Measurements from ENCODE around the gene HOXD12. TPM values are rescaled to one million over a fixed set of nuclear protein-coding genes. Genes with fewer than 3 reads are reported as not detected.

Gene HOXD12
- total RNA-seq, 1 experiment from 2014 or later, result not detected

- CTCF ChIA-PET, result interaction anchor here (0.9 to 1.7 kb wide), 4 partner anchors 8 to 532 kb away, joined by 4 to 5 read pairs (median 4); no protein-coding TSS in a partner anchor
- no peaks in the 10 kb centered on the region for H3K27me3 Mint-ChIP-seq (ENCODE audit: unreplicated experiment)
- H3K4me3 Mint-ChIP-seq (ENCODE audit: low read depth, unreplicated experiment), result no peak overlapping the region
- intact Hi-C loops (cut with micrococcal nuclease; ENCODE audit: unreplicated experiment), result no loop called here
- DNase-seq, result no peak
- TF ChIP-seq CTCF (IDR thresholded peaks at IDR 0.05; ENCODE audit: unreplicated experiment), result no peak
- no TSS peak for BruUV-seq (replicated peaks)
- H3K27ac Mint-ChIP-seq (ENCODE audit: unreplicated experiment), result no peak overlapping the region
- no peaks in the 10 kb centered on the region for H3K36me3 Mint-ChIP-seq (ENCODE audit: insufficient read depth, unreplicated experiment)
- no peaks in the 10 kb centered on the region for H3K4me1 Mint-ChIP-seq (ENCODE audit: low read depth, unreplicated experiment)
- H3K9me3 Mint-ChIP-seq (ENCODE audit: low read depth, unreplicated experiment), result no peaks in the 10 kb centered on the region
Measured at GRCh38 chr2:176132205-176133171, 32.9 kb downstream of the HOXD12 start.

GRCh38 chr2:176133389-176133788 is 33.8 kb downstream of the HOXD12 start:
- Mint-ChIP-seq H3K9me3 (ENCODE audit: low read depth, unreplicated experiment) (no peaks in the 10 kb centered on the region), H3K27me3 (ENCODE audit: unreplicated experiment) (no peaks in the 10 kb centered on the region), H3K4me3 (ENCODE audit: low read depth, unreplicated experiment) (no peak overlapping the region), H3K4me1 (ENCODE audit: low read depth, unreplicated experiment) (no peaks in the 10 kb centered on the region), H3K36me3 (ENCODE audit: insufficient read depth, unreplicated experiment) (no peaks in the 10 kb centered on the region), H3K27ac (ENCODE audit: unreplicated experiment) (no peak overlapping the region)
- no peak for DNase-seq
- no peak for TF ChIP-seq CTCF (IDR thresholded peaks at IDR 0.05; ENCODE audit: unreplicated experiment)
- no TSS peak for BruUV-seq (replicated peaks)
- intact Hi-C loops (cut with micrococcal nuclease; ENCODE audit: unreplicated experiment), result no loop called here
- CTCF ChIA-PET, result interaction anchor here (0.9 kb wide), 1 partner anchor 531 kb away, joined by 4 read pairs; no protein-coding TSS in a partner anchor

GRCh38 chr2:176134035-176134434 is 34.4 kb downstream of the HOXD12 start:
- no TSS peak for BruUV-seq (replicated peaks)
- H3K27ac Mint-ChIP-seq (ENCODE audit: unreplicated experiment), result no peak overlapping the region
- CTCF ChIA-PET, result no interaction called here
- H3K4me1 Mint-ChIP-seq (ENCODE audit: low read depth, unreplicated experiment), result no peaks in the 10 kb centered on the region
- DNase-seq, result no peak
- no peaks in the 10 kb centered on the region for H3K27me3 Mint-ChIP-seq (ENCODE audit: unreplicated experiment)
- intact Hi-C loops (cut with micrococcal nuclease; ENCODE audit: unreplicated experiment), result no loop called here
- H3K36me3 Mint-ChIP-seq (ENCODE audit: insufficient read depth, unreplicated experiment), result no peaks in the 10 kb centered on the region
- no peak overlapping the region for H3K4me3 Mint-ChIP-seq (ENCODE audit: low read depth, unreplicated experiment)
- H3K9me3 Mint-ChIP-seq (ENCODE audit: low read depth, unreplicated experiment), result no peaks in the 10 kb centered on the region
- TF ChIP-seq CTCF (IDR thresholded peaks at IDR 0.05; ENCODE audit: unreplicated experiment), result no peak

- CTCF ChIA-PET, result no interaction called here
- Mint-ChIP-seq H3K36me3 (ENCODE audit: insufficient read depth, unreplicated experiment) (no peaks in the 10 kb centered on the region), H3K4me3 (ENCODE audit: low read depth, unreplicated experiment) (no peak overlapping the region), H3K27ac (ENCODE audit: unreplicated experiment) (no peak overlapping the region), H3K9me3 (ENCODE audit: low read depth, unreplicated experiment) (no peaks in the 10 kb centered on the region), H3K27me3 (ENCODE audit: unreplicated experiment) (no peaks in the 10 kb centered on the region), H3K4me1 (ENCODE audit: low read depth, unreplicated experiment) (no peaks in the 10 kb centered on the region)
- BruUV-seq (replicated peaks), result no TSS peak
- intact Hi-C loops (cut with micrococcal nuclease; ENCODE audit: unreplicated experiment), result no loop called here
- no peak for TF ChIP-seq CTCF (IDR thresholded peaks at IDR 0.05; ENCODE audit: unreplicated experiment)
- no peak for DNase-seq
Measured at GRCh38 chr2:176135035-176135440, 35.4 kb downstream of the HOXD12 start.
